ENCODE measurements around the gene UGT1A9.

DNA sequence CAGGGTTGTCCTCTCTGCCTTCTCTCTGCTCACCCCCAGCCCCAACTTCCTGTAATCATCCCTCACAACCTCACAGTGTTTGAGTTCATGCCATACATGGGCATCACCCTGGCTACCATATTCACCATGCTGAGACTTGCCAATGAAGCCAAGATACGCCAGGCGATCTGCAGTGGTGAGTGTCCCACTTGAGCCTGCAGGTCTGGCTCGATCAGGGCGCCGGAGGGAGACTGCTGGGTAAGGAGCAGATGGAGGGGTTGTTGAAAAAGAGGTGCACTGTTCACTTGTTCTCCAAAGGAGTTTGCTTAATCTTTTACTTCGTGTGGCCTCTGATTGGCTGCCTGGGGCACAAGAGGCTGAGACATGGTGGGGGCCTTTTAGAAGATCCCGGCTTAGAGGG lies 121.0 kb downstream of the UGT1A9 start:
- TF ChIP-seq, protein P1, sequence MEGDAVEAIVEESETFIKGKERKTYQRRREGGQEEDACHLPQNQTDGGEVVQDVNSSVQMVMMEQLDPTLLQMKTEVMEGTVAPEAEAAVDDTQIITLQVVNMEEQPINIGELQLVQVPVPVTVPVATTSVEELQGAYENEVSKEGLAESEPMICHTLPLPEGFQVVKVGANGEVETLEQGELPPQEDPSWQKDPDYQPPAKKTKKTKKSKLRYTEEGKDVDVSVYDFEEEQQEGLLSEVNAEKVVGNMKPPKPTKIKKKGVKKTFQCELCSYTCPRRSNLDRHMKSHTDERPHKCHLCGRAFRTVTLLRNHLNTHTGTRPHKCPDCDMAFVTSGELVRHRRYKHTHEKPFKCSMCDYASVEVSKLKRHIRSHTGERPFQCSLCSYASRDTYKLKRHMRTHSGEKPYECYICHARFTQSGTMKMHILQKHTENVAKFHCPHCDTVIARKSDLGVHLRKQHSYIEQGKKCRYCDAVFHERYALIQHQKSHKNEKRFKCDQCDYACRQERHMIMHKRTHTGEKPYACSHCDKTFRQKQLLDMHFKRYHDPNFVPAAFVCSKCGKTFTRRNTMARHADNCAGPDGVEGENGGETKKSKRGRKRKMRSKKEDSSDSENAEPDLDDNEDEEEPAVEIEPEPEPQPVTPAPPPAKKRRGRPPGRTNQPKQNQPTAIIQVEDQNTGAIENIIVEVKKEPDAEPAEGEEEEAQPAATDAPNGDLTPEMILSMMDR (conservative IDR thresholded peaks at IDR 0.05; ENCODE audit: low read depth in 2 of 2), result no peak
- TF ChIP-seq, protein P2, sequence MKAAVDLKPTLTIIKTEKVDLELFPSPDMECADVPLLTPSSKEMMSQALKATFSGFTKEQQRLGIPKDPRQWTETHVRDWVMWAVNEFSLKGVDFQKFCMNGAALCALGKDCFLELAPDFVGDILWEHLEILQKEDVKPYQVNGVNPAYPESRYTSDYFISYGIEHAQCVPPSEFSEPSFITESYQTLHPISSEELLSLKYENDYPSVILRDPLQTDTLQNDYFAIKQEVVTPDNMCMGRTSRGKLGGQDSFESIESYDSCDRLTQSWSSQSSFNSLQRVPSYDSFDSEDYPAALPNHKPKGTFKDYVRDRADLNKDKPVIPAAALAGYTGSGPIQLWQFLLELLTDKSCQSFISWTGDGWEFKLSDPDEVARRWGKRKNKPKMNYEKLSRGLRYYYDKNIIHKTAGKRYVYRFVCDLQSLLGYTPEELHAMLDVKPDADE (IDR thresholded peaks at IDR 0.05), result no peak
- no peak for TF ChIP-seq JUNB (IDR thresholded peaks at IDR 0.05; ENCODE audit: unreplicated experiment)
- no peak for TF ChIP-seq EZH2 (IDR thresholded peaks at IDR 0.05; ENCODE audit: low read depth, unreplicated experiment)
- TF ChIP-seq POLR2AphosphoS5 (IDR thresholded peaks at IDR 0.05; ENCODE audit: low read depth), result no peak

Measured in GM23338 (cell line).